ENCODE data around the gene PUS10. TPM values are rescaled to one million over a fixed set of nuclear protein-coding genes. Genes with fewer than 3 reads are reported as not detected.

The PUS10 gene
- total and polyA plus RNA-seq, 2 of the 13 experiments (the other 11 are each of a cell fraction or from before 2014, with no cell fraction given) = 41.4 to 44.3 TPM

- Histone ChIP-seq H3K36me3 (replicated peaks in 1 of 2; ENCODE audit: control insufficient read depth in 1 of 2, insufficient read depth in 2 of 2, low read length in 2 of 2) (peaks cover 16 to 49% of the 10 kb centered on the region in 2 experiments), H3K79me2 (ENCODE audit: insufficient read depth, low read length) (no peaks in the 10 kb centered on the region), H3K4me1 (ENCODE audit: insufficient read depth, low read length) (no peaks in the 10 kb centered on the region), H3K9me3 (ENCODE audit: low read length) (no peaks in the 10 kb centered on the region), H3K9ac (ENCODE audit: insufficient read depth, low read depth, low read length) (no peak overlapping the region), H4K20me1 (ENCODE audit: insufficient read depth, low read length) (no peaks in the 10 kb centered on the region), H3K27me3 (ENCODE audit: control insufficient read depth in 1 of 2, insufficient read depth in 2 of 2, low read length in 2 of 2) (no peaks in the 10 kb centered on the region), H3K4me2 (ENCODE audit: low read depth, low read length) (no peak overlapping the region), H3K27ac (ENCODE audit: extremely low read length, insufficient read depth, low read length) (no peak overlapping the region), H3K4me3 (replicated peaks in 1 of 3; ENCODE audit: insufficient read depth in 1 of 3, low read depth in 2 of 3, low read length in 3 of 3) (no peak overlapping the region), H2AFZ (ENCODE audit: low read length) (no peak overlapping the region)
- no TSS peak for BruUV-seq (replicated peaks)
- ChIA-PET CTCF (ENCODE audit: low intra/inter-chr PET ratio, low total read pairs) (no interaction called here), POLR2A (no interaction called here)
- intact Hi-C loops (cut with micrococcal nuclease; ENCODE audit: unreplicated experiment) (no loop called here), in situ Hi-C loops (cut with HindIII; ENCODE audit: extremely low pct_ligation_motif_present, low pct_unique_long_range_greater_than_20kb) (no loop called here)
- WGBS (ENCODE audit: low lambda C conversion rate) = 87% methylated on average over 4 of the region's 4 CpGs
- ATAC-seq = no peak
- DNase-seq (ENCODE audit: low spot score) = no peak
- TF ChIP-seq MAFF (IDR thresholded peaks at IDR 0.05; ENCODE audit: low read depth, low read length) = 0 out of 2 replicates have a peak, but pooled peaks have one; percentile 17
- TF ChIP-seq, protein P1, sequence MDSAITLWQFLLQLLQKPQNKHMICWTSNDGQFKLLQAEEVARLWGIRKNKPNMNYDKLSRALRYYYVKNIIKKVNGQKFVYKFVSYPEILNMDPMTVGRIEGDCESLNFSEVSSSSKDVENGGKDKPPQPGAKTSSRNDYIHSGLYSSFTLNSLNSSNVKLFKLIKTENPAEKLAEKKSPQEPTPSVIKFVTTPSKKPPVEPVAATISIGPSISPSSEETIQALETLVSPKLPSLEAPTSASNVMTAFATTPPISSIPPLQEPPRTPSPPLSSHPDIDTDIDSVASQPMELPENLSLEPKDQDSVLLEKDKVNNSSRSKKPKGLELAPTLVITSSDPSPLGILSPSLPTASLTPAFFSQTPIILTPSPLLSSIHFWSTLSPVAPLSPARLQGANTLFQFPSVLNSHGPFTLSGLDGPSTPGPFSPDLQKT (CRISPR knock-in tag; IDR thresholded peaks at IDR 0.05; ENCODE audit: borderline replicate concordance) = no peak
- no peak for FAIRE-seq
Observed at GRCh38 chr2:60947056-60947455, 71.0 kb downstream of the PUS10 start.

GRCh38 chr2:60945341-60945740, 72.7 kb downstream of the PUS10 start:
- Histone ChIP-seq H3K4me2 (ENCODE audit: low read depth, low read length) (no peak overlapping the region), H3K9me3 (ENCODE audit: low read length) (no peaks in the 10 kb centered on the region), H4K20me1 (ENCODE audit: insufficient read depth, low read length) (no peaks in the 10 kb centered on the region), H3K4me3 (replicated peaks in 1 of 3; ENCODE audit: insufficient read depth in 1 of 3, low read depth in 2 of 3, low read length in 3 of 3) (no peak overlapping the region), H3K79me2 (ENCODE audit: insufficient read depth, low read length) (no peaks in the 10 kb centered on the region), H3K36me3 (replicated peaks in 1 of 2; ENCODE audit: control insufficient read depth in 1 of 2, insufficient read depth in 2 of 2, low read length in 2 of 2) (peaks cover 16 to 56% of the 10 kb centered on the region in 2 experiments), H3K27me3 (ENCODE audit: control insufficient read depth in 1 of 2, insufficient read depth in 2 of 2, low read length in 2 of 2) (no peaks in the 10 kb centered on the region), H3K4me1 (ENCODE audit: insufficient read depth, low read length) (no peaks in the 10 kb centered on the region), H2AFZ (ENCODE audit: low read length) (no peak overlapping the region), H3K27ac (ENCODE audit: extremely low read length, insufficient read depth, low read length) (no peak overlapping the region), H3K9ac (ENCODE audit: insufficient read depth, low read depth, low read length) (no peak overlapping the region)
- intact Hi-C loops (cut with micrococcal nuclease; ENCODE audit: unreplicated experiment) (no loop called here), in situ Hi-C loops (cut with HindIII; ENCODE audit: extremely low pct_ligation_motif_present, low pct_unique_long_range_greater_than_20kb) (no loop called here)
- WGBS (ENCODE audit: low lambda C conversion rate) = 98% methylated on average over 2 of the region's 2 CpGs
- BruUV-seq (replicated peaks) = no TSS peak
- POLR2A ChIA-PET = no interaction called here
- CTCF ChIA-PET (ENCODE audit: low intra/inter-chr PET ratio, low total read pairs) = no interaction called here
- FAIRE-seq (no peak), ATAC-seq (no peak), DNase-seq (ENCODE audit: low spot score) (no peak)
- TF ChIP-seq SP5 (CRISPR knock-in tag; IDR thresholded peaks at IDR 0.05; ENCODE audit: borderline replicate concordance, low read depth) (no peak), ASH2L (IDR thresholded peaks at IDR 0.05; ENCODE audit: insufficient read length, low read depth, low read length) (no peak)

All from HepG2 (cell line).